Smooth muscle cell (in vitro differentiated cells): ENCODE data around the gene SNED1. TPM values are rescaled to one million over a fixed set of nuclear protein-coding genes. Genes with fewer than 3 reads are reported as not detected.

ENCODE experiments used
- DNase-seq: peaks from one replicate; lab custom pipeline; 2025; ENCODE audit not compliant: unreplicated experiment; lab: John Stamatoyannopoulos, UW
- H2AFZ ChIP-seq: fragments of 200-600 bp; sonication (generic); 2 replicates; pipeline ENCODE4 v1.6.0; 2016; ENCODE audit warnings: antibody characterized with exemption, low read depth, mild to moderate bottlenecking
- H3F3A ChIP-seq: fragments of 200-600 bp; sonication (generic); 2 replicates; pipeline ENCODE4 v1.6.0; 2017; ENCODE audit warnings: antibody characterized with exemption, low read depth
- H3K27ac ChIP-seq: fragments of 200-600 bp; sonication (generic); 2 replicates; pipeline ENCODE4 v1.5.1; 2016; ENCODE audit warnings: low read depth, mild to moderate bottlenecking
- H3K27me3 ChIP-seq: fragments of 200-600 bp; sonication (generic); 2 replicates; pipeline ENCODE4 v1.6.1; 2016; ENCODE audit warnings: low read depth, mild to moderate bottlenecking
- H3K36me3 ChIP-seq: fragments of 200-600 bp; sonication (generic); 2 replicates; pipeline ENCODE4 v1.5.1; 2016; ENCODE audit warnings: low read depth
- H3K4me1 ChIP-seq: fragments of 200-600 bp; sonication (generic); 2 replicates; pipeline ENCODE4 v1.5.1; 2016; ENCODE audit warnings: low read depth
- H3K4me2 ChIP-seq: fragments of 200-600 bp; sonication (generic); 2 replicates; pipeline ENCODE4 v1.6.0; 2016; ENCODE audit warnings: mild to moderate bottlenecking
- H3K4me3 ChIP-seq: fragments of 200-600 bp; sonication (generic); 2 replicates; pipeline ENCODE4 v1.5.1; 2016; ENCODE audit warnings: mild to moderate bottlenecking
- H3K79me2 ChIP-seq: fragments of 200-600 bp; sonication (generic); 2 replicates; pipeline ENCODE4 v1.6.0; 2016; ENCODE audit warnings: low read depth, mild to moderate bottlenecking
- H3K9ac ChIP-seq: fragments of 200-600 bp; sonication (generic); 2 replicates; pipeline ENCODE4 v1.6.0; 2016; ENCODE audit warnings: low read depth
- H3K9me3 ChIP-seq: fragments of 200-600 bp; sonication (generic); replicated peaks from 2 replicates; pipeline ENCODE4 v1.5.1; 2016; ENCODE audit warnings: low read depth
- H4K20me1 ChIP-seq: fragments of 200-600 bp; sonication (generic); 2 replicates; pipeline ENCODE4 v1.6.0; 2016; ENCODE audit warnings: low read depth
- CTCF ChIP-seq: fragments of 200-600 bp; sonication (generic); IDR thresholded peaks from 2 replicates; pipeline ENCODE4 v1.5.1; 2017; ENCODE audit warnings: borderline replicate concordance, mild to moderate bottlenecking, antibody characterized with exemption; ENCODE audit not compliant: insufficient read depth, poor library complexity, severe bottlenecking
- WGBS: methylation state at CpG from one replicate; pipeline ENCODE4 v1.1.7; 2016; ENCODE audit warnings: low lambda C conversion rate; 5-methylcytosine and 5-hydroxymethylcytosine counted together
- polyA plus RNA-seq: library from polyadenylated mRNA; unstranded; fragments of >200 nt; fragmentation: Nextera tagmentation; extraction: Ambion mirVana; gene quantifications from 2 replicates; pipeline ENCODE4 v1.2.1, GENCODE V29; 2016
- total RNA-seq: library from RNA; depleted of rRNA; stranded (reverse); fragments of >200 nt; gene quantifications from 2 replicates; pipeline ENCODE4 v1.2.3, GENCODE V29; 2014

Gene SNED1
- total and polyA plus RNA-seq, 2 experiments from 2014 or later: 0.36 to 3.0 TPM

DNA sequence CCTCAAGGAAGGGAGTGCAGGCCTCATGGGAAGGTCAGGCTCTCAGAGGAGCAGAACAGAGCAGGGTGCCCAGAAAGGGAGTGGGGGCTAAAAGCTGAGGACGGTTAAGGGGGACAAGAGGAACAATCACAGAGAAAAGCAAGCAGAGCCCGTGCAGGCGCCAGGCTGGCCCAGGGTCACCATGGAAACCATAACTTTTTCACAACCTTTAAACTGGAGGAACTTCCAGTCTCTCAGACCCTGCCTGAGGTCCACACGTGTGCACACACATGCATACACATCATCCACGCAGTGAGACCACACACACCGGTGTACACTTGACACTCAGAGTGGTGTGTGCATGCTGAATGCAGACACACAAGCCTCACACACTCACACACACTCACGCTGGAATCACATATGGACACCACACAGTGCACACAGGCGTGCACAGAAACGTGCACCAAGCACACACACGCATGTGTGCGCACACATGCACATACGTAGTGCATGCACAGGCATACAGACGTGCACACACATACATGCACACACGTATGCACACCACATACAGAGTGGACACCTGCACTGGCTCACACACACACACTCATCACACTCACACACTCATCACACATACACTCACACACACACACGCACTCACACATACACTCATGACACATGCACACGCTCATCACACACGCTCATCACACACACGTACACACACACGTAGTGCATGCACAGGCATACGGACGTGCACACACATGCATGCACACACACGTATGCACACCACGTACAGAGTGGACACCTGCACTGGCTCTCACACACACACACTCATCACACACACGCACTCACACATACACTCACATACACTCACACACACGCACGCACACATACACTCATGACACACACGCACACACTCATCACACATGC is 37.2 kb upstream of the SNED1 start:
- Histone ChIP-seq H3K36me3 (no peaks in the 10 kb centered on the region), H2AFZ (no peak overlapping the region), H3K4me1 (peaks cover 7% of the 10 kb centered on the region), H3K27ac (no peak overlapping the region), H3K27me3 (no peaks in the 10 kb centered on the region), H3K9ac (no peak overlapping the region), H3K79me2 (no peaks in the 10 kb centered on the region), H3K4me2 (no peak overlapping the region), H3K4me3 (no peak overlapping the region), H4K20me1 (no peaks in the 10 kb centered on the region), H3K9me3 (no peaks in the 10 kb centered on the region), H3F3A (no peaks in the 10 kb centered on the region)
- DNase-seq: no peak
- TF ChIP-seq CTCF: no peak
- 89% methylated on average over 25 of the region's 27 CpGs for WGBS

DNA sequence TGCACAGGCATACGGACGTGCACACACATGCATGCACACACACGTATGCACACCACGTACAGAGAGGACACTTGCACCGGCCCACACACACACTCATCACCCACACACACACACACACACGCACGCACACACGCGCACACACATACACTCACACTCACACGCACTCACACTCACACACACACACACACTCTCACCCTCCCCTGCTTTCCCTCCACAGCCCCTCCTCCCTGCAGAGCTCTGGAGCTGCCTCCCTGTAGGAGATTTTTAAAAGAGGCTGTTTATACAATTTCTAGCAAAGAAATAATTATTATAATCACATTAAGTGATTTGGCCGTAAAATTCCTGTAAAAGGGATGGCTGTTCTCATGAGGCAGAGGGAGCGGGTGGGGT is 36.5 kb upstream of the SNED1 start:
- no peaks in the 10 kb centered on the region for H3K36me3 ChIP-seq
- peak overlapping the region; percentile 12 for H3K4me2 ChIP-seq
- no peaks in the 10 kb centered on the region for H4K20me1 ChIP-seq
- H3F3A ChIP-seq: no peaks in the 10 kb centered on the region
- no peak overlapping the region for H2AFZ ChIP-seq
- no peaks in the 10 kb centered on the region for H3K79me2 ChIP-seq
- 66% methylated on average over 12 of the region's 12 CpGs for WGBS
- no peak for DNase-seq
- H3K9ac ChIP-seq: no peak overlapping the region
- H3K4me3 ChIP-seq: no peak overlapping the region
- TF ChIP-seq CTCF: no peak
- no peaks in the 10 kb centered on the region for H3K9me3 ChIP-seq
- peaks cover 7% of the 10 kb centered on the region for H3K4me1 ChIP-seq
- no peaks in the 10 kb centered on the region for H3K27me3 ChIP-seq
- H3K27ac ChIP-seq: no peak overlapping the region

DNA sequence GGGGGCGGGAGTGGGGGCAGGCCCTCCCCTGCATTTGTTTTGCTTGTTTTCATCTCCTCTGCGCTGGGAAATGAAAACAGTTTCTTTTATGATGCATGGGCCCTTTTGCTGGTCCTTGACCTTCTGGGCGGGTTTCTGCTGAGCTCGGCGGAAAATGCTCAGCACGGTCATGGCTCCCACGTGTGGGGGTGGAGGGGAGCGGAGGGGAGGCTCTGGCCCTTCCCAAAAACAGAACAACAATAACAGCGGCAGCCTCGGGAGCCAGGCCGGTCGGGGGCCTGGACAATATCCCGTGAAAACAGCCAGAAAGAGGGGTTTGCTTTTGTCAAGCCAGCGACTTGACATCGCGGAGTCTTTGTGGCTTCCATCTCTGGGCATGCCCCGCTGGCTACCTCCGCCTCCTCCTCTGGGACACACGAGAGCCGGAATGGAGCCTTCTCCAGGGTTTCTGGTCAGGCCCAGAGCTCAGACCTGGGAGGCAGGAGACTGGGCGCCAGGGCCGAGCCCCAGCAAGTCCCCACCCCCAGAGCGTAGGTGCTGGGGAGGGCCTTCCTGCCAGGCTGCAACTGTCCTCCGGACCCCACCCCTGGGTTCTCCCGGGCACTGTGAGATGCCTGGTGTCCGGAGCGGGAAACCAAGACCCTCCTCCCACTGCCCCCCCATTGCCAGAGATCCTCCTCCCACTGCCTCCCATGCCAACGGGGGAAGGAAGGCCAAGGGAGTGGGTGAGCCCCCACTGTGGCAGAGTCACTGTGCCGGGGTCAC is 35.9 kb upstream of the SNED1 start:
- peaks cover 7% of the 10 kb centered on the region for H3K4me1 ChIP-seq
- TF ChIP-seq CTCF: no peak
- H3K27me3 ChIP-seq: no peaks in the 10 kb centered on the region
- H3F3A ChIP-seq: no peaks in the 10 kb centered on the region
- no peak for DNase-seq
- no peak overlapping the region for H3K27ac ChIP-seq
- H3K9ac ChIP-seq: no peak overlapping the region
- H2AFZ ChIP-seq: no peak overlapping the region
- H3K4me2 ChIP-seq: peak overlapping the region; percentile 12
- no peaks in the 10 kb centered on the region for H3K79me2 ChIP-seq
- no peak overlapping the region for H3K4me3 ChIP-seq
- no peaks in the 10 kb centered on the region for H4K20me1 ChIP-seq
- no peaks in the 10 kb centered on the region for H3K9me3 ChIP-seq
- 66% methylated on average over 29 of the region's 29 CpGs for WGBS
- H3K36me3 ChIP-seq: no peaks in the 10 kb centered on the region
